Esophagus squamous epithelium (tissue), 4 donors: ENCODE results near the gene KIF17.

Source experiments
- POLR2A ChIP-seq, 4 donors: fragments of 450-650 bp; IDR thresholded peaks; one replicate each; pipeline ENCODE4 v1.6.1; 2017; ENCODE audit warnings: antibody characterized with exemption in 4 of 4, mild to moderate bottlenecking in 4 of 4, moderate library complexity in 3 of 4
- TF ChIP-seq, protein P1 (sequence below), 6 experiments: fragments of 450-650 bp in 4 of 6; fragments of 200-600 bp in 2 of 6; sonication (generic) in 2 of 6; IDR thresholded peaks; one replicate each; pipeline ENCODE4 v1.5.1; 2016 to 2019; ENCODE audit warnings: antibody characterized with exemption in 6 of 6, mild to moderate bottlenecking in 4 of 6, moderate library complexity in 4 of 6

DNA sequence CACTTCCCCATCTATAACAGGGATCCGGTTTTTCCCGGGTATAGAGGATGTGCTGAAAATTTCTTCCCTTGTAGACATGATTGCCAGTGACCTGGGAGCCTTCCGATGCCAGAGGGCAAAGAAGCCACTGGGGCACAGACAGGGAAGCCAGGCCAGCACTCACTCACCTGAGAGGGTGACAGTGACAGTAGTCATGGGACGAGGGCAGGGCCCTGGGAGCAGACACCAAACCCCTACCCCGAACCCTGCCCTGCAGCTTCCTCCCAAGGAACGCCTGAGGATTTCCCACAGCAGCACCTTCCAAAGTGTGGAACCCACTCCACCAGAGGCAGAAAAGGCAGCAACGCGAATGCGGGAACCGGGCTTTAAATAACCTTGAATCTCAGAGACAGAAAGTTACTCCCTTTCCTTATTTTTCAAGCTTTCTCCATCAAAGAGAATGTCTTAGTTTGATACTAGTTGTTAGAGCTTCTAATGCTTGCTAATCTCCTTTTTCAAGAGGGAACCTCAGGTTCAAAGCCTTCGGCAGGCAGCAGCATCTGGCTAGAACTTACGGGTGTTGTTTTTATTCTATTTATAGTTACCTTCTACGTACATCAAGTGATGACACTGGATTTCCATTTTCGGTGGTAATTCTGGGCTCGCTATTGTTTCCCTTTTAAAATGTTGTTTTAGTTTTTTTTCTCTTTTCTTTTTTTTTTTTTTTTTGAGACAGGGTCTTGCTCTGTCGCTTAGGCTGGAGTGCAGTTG lies 59.5 kb downstream of the KIF17 start:
- TF ChIP-seq, protein P1, sequence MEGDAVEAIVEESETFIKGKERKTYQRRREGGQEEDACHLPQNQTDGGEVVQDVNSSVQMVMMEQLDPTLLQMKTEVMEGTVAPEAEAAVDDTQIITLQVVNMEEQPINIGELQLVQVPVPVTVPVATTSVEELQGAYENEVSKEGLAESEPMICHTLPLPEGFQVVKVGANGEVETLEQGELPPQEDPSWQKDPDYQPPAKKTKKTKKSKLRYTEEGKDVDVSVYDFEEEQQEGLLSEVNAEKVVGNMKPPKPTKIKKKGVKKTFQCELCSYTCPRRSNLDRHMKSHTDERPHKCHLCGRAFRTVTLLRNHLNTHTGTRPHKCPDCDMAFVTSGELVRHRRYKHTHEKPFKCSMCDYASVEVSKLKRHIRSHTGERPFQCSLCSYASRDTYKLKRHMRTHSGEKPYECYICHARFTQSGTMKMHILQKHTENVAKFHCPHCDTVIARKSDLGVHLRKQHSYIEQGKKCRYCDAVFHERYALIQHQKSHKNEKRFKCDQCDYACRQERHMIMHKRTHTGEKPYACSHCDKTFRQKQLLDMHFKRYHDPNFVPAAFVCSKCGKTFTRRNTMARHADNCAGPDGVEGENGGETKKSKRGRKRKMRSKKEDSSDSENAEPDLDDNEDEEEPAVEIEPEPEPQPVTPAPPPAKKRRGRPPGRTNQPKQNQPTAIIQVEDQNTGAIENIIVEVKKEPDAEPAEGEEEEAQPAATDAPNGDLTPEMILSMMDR (IDR thresholded peaks at IDR 0.05): no peak
- TF ChIP-seq POLR2A (IDR thresholded peaks at IDR 0.05): no peak
